ACC112 (cell line): ENCODE data around the gene PSAP.
"Not testable (repeated sequence)": the region's sequence is repeated elsewhere in the genome, so short reads cannot be mapped to it uniquely, and the experiment has no call there.

Experiments used
- H2AFZ ChIP-seq: fragments of 200-600 bp; sonication (generic); one replicate; pipeline ENCODE4 v1.6.0; 2017; ENCODE audit warnings: antibody characterized with exemption, low read length; ENCODE audit not compliant: unreplicated experiment
- H3K27ac ChIP-seq: fragments of 200-600 bp; sonication (generic); 2 replicates; pipeline ENCODE4 v1.5.1; 2014; ENCODE audit warnings: low read depth, mild to moderate bottlenecking, antibody characterized with exemption, low read length, moderate library complexity
- H3K27me3 ChIP-seq: fragments of 200-600 bp; sonication (generic); 2 replicates; pipeline ENCODE4 v1.6.1; 2014; ENCODE audit warnings: mild to moderate bottlenecking, antibody characterized with exemption, low read length, moderate library complexity, mixed read lengths; ENCODE audit not compliant: insufficient read depth
- H3K36me3 ChIP-seq: fragments of 200-600 bp; sonication (generic); 2 replicates; pipeline ENCODE4 v1.6.1; 2016; ENCODE audit warnings: mild to moderate bottlenecking, antibody characterized with exemption, low read length, moderate library complexity, mixed read lengths; ENCODE audit not compliant: insufficient read depth
- H3K4me1 ChIP-seq: fragments of 200-600 bp; sonication (generic); one replicate; pipeline ENCODE4 v1.6.1; 2016; ENCODE audit warnings: low read length, mixed read lengths; ENCODE audit not compliant: insufficient read depth, unreplicated experiment, control insufficient read depth
- H3K4me3 ChIP-seq: fragments of 200-600 bp; sonication (generic); 2 replicates; pipeline ENCODE4 v1.5.1; 2014; ENCODE audit warnings: mild to moderate bottlenecking, low read depth, low read length
- H3K79me2 ChIP-seq: fragments of 200-600 bp; sonication (generic); one replicate; pipeline ENCODE4 v1.6.0; 2016; ENCODE audit warnings: low read length; ENCODE audit not compliant: control insufficient read depth, unreplicated experiment, insufficient read depth

Gene PSAP

GRCh38 chr10:71850743-71851464, at the start of gene PSAP:
PSAP (minus strand) TSS chr10:71851251; CDS start chr10:71851221, 30 bp downstream.
- H3K4me3 ChIP-seq, result peak within 1 kb of the TSS; percentile 100

GRCh38 chr10:71900441-71901180, 49.6 kb upstream of the PSAP start:
- Histone ChIP-seq H3K27ac (no peak overlapping the region), H2AFZ (no peak overlapping the region), H3K4me1 (no peaks in the 10 kb centered on the region), H3K27me3 (no peaks in the 10 kb centered on the region), H3K79me2 (no peaks in the 10 kb centered on the region), H3K4me3 (no peak overlapping the region), H3K36me3 (no peaks in the 10 kb centered on the region)

More at GRCh38 chr10:71850743-71851464, at the start of gene PSAP:
- H3K79me2 ChIP-seq, result peaks cover 51% of the 10 kb centered on the region
- no peaks in the 10 kb centered on the region for H3K27me3 ChIP-seq
- peaks cover 17% of the 10 kb centered on the region for H3K4me1 ChIP-seq
- peak within 1 kb of the TSS; percentile 20 for H2AFZ ChIP-seq
- peak within 1 kb of the TSS; percentile 60; the same call in 1 of the 2 replicates for H3K27ac ChIP-seq
- no peaks in the 10 kb centered on the region; the same call in 1 of the 2 replicates for H3K36me3 ChIP-seq

DNA sequence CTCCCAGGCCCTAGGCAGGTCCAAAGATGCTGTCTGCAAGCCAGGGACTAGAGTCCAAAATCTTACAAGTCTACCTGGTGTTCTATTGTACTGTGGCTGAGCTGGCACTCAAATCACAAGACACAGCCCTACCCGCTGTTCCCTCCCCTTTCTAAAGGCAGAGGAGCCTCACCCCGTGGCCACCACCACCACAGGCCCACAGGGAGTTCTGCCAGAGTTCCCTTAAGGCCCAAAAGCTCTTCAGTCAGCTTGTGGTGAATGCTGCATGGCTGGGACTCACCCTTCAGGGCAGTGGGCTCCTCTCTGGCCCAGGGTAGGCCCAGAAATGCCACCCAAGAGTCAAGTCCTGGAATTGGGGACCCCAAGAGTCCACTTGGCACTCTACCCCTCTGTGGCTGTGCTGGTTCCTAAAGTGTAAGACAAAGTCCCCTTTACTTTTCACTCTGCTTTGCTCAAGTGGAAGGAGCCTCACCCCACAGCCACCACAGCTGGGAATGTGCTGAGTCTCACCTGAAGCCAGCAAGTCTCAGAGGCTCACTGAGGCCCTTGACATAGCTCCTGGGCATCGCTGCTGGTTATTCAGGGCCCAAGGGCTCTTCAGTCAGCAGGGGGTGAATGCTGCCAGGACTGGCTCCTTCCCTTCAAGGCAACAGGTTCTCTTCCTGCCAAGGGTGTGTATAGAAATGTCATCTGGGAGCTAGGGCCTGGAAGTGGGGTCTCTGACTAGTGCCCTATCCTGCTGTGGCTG, 48.8 kb upstream of the PSAP start:
- H3K4me1 ChIP-seq, result no peaks in the 10 kb centered on the region
- H3K4me3 ChIP-seq, result no peak overlapping the region
- no peaks in the 10 kb centered on the region for H3K36me3 ChIP-seq
- no peak overlapping the region for H3K27ac ChIP-seq
- H2AFZ ChIP-seq, result no peak overlapping the region
- H3K27me3 ChIP-seq, result no peaks in the 10 kb centered on the region
- H3K79me2 ChIP-seq, result no peaks in the 10 kb centered on the region

DNA sequence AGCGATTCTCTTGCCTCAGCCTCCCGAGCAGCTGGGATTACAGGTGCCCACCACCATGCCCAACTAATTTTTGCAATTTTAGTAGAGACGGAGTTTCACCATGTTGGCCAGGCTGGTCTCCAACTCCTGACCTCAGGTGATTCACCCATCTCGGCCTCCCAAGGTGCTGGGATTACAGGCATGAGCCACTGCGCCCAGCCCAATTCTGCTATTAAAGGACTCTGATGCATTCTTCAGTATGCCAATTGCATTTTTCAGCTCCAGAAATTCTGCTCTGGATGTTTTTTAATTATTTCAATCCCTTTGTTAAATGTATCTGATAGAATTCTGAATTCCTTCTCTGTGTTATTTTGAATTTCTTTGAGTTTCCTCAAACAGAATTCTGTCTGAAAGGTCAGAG, 47.3 kb upstream of the PSAP start:
- H3K79me2 ChIP-seq, H2AFZ ChIP-seq, H3K27me3 ChIP-seq, H3K4me1 ChIP-seq, H3K4me3 ChIP-seq, H3K36me3 ChIP-seq, H3K27ac ChIP-seq: not testable (repeated sequence)

DNA sequence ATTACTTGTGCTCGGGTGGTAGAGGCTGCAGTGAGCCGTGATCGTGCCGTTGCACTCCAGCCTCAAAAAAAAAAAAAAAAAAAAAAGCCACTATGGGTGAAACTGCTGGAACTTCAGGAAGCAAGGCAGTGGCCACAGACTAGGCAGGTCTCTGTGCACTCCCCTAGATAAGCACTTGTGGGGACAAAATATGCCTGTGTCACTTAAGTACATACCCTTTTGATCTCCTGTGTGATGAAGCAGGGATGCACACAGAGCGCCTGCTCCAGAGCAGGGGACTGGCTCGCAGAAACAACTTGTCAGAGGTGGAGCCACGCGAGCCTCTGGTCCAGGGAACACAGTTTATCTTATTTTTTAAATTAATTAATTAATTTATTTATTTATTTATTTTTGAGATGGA, 42.9 kb upstream of the PSAP start:
- no peaks in the 10 kb centered on the region for H3K79me2 ChIP-seq
- H3K27me3 ChIP-seq, result no peaks in the 10 kb centered on the region

GRCh38 chr10:71893258-71893815, 42.3 kb upstream of the PSAP start:
- Histone ChIP-seq H3K27ac (no peak overlapping the region), H3K79me2 (no peaks in the 10 kb centered on the region), H3K27me3 (no peaks in the 10 kb centered on the region), H3K4me3 (no peak overlapping the region), H2AFZ (no peak overlapping the region), H3K4me1 (peaks cover 20% of the 10 kb centered on the region), H3K36me3 (no peaks in the 10 kb centered on the region)

More for the DNA sequence above, 42.9 kb upstream of the PSAP start:
- H2AFZ ChIP-seq, result no peak overlapping the region
- H3K36me3 ChIP-seq, result no peaks in the 10 kb centered on the region
- H3K4me1 ChIP-seq, result peaks cover 20% of the 10 kb centered on the region
- H3K27ac ChIP-seq, result no peak overlapping the region
- no peak overlapping the region for H3K4me3 ChIP-seq

- no peaks in the 10 kb centered on the region for H3K36me3 ChIP-seq
- H3K27ac ChIP-seq, result no peak overlapping the region
- no peaks in the 10 kb centered on the region for H3K79me2 ChIP-seq
- peaks cover 24% of the 10 kb centered on the region for H3K4me1 ChIP-seq
- H3K4me3 ChIP-seq, result no peak overlapping the region
- H3K27me3 ChIP-seq, result no peaks in the 10 kb centered on the region
- no peak overlapping the region for H2AFZ ChIP-seq
Measured at GRCh38 chr10:71891437-71891836, 40.4 kb upstream of the PSAP start.

- Histone ChIP-seq H3K4me3 (peak overlapping the region; percentile 96), H3K4me1 (peaks cover 24% of the 10 kb centered on the region), H3K27ac (peak overlapping the region; percentile 95), H3K36me3 (no peaks in the 10 kb centered on the region), H3K79me2 (no peaks in the 10 kb centered on the region), H3K27me3 (no peaks in the 10 kb centered on the region), H2AFZ (peak overlapping the region; percentile 60)
Measured at GRCh38 chr10:71889388-71889987, 38.4 kb upstream of the PSAP start.

DNA sequence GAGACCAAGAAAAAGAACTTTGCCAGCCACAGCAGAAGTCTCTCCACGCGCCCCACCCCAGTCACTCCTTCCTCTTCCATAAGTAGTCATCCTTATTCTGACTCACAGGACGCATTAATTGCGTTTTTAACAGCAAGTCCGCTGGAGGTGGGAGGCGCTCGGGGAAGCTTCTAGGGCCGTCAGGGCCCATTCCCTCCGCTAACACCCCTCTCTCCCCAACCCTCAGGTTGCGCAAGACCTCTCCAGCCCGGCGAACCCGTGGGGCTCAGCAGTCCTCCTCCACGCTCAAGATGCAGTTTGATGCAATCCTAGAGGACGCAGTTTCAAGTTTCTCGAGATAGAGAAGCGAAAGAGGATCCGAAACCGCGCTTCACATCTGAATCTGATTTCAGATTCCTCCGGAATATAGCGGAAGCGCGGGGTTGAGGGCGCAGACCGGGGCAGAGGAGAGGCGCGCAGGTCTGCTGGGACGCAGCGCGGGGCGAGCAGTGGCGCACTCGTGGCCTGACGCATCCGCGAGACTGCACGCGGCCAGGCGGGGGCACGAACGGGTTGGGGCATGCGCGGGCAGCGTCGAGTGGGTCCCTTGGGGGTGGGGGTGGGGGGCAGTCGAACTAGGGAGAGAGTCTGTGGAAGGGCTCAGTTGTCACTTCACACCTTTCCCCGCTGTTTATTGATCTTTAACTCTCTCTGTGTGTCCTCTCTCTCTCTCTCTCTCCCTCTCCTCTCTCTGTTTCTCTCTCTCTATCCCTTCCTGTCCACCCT, 37.8 kb upstream of the PSAP start:
- H3K36me3 ChIP-seq, result no peaks in the 10 kb centered on the region
- H2AFZ ChIP-seq, result peak overlapping the region; percentile 91
- H3K79me2 ChIP-seq, result no peaks in the 10 kb centered on the region
- H3K4me1 ChIP-seq, result peaks cover 24% of the 10 kb centered on the region
- H3K4me3 ChIP-seq, result peak overlapping the region; percentile 96
- H3K27ac ChIP-seq, result peak overlapping the region; percentile 95
- H3K27me3 ChIP-seq, result no peaks in the 10 kb centered on the region
